H1 (cell line): ENCODE measurements around the gene USP24. TPM values are rescaled to one million over a fixed set of nuclear protein-coding genes. Genes with fewer than 3 reads are reported as not detected.

Experiments used
- CTCF ChIA-PET: fragments of 300-600 bp; sonication (Branson Sonifier 250); formaldehyde crosslinking; loops from one replicate; lab custom pipeline; 2021; ENCODE audit not compliant: partially characterized antibody; lab: Charles Lee
- POLR2A ChIA-PET: fragments of 300-600 bp; sonication (Branson Sonifier 250); formaldehyde crosslinking; loops from one replicate; lab custom pipeline; 2021; ENCODE audit warnings: inconsistent platforms; ENCODE audit not compliant: partially characterized antibody; lab: Charles Lee
- DNase-seq, 2 experiments: peaks; one replicate each; pipeline versions ENCODE4 v3.0.0 to v3.0.0-alpha.2; 2010 to 2022; ENCODE audit warnings: low spot score in 2 of 2, low read depth in 1 of 2, mixed read lengths in 1 of 2
- FAIRE-seq: peaks from 2 replicates; lab custom pipeline; 2011; peaks lifted over from hg19 to GRCh38; lab: Jason Lieb, UNC
- H2AFZ ChIP-seq: 2 replicates; pipeline ENCODE4 v1.8.1; 2012; ENCODE audit warnings: low read length, inconsistent platforms
- H2AK5ac ChIP-seq: 2 replicates; pipeline ENCODE4 v1.6.1; 2013; ENCODE audit warnings: low read depth, low read length
- H2BK120ac ChIP-seq: replicated peaks from 2 replicates; pipeline ENCODE3; 2013; ENCODE audit warnings: low read depth, low read length, inconsistent platforms
- H2BK12ac ChIP-seq: 2 replicates; pipeline ENCODE4 v1.6.1; 2013; ENCODE audit warnings: low read depth, low read length
- H2BK15ac ChIP-seq: 2 replicates; pipeline ENCODE4 v1.6.1; 2013; ENCODE audit warnings: low read length
- H2BK20ac ChIP-seq: 2 replicates; pipeline ENCODE4 v1.6.1; 2013; ENCODE audit warnings: low read length
- H2BK5ac ChIP-seq: 2 replicates; pipeline ENCODE4 v1.6.1; 2013; ENCODE audit warnings: low read depth, low read length
- H3K14ac ChIP-seq: 2 replicates; pipeline ENCODE4 v1.6.1; 2013; ENCODE audit warnings: inconsistent platforms; ENCODE audit not compliant: insufficient read length
- H3K18ac ChIP-seq: 2 replicates; pipeline ENCODE4 v1.6.1; 2013; ENCODE audit warnings: low read length; ENCODE audit errors: extremely low read depth
- H3K23ac ChIP-seq: 2 replicates; pipeline ENCODE4 v1.6.1; 2013; ENCODE audit warnings: inconsistent platforms; ENCODE audit not compliant: insufficient read length
- H3K23me2 ChIP-seq: 2 replicates; pipeline ENCODE4 v1.6.1; 2013; ENCODE audit warnings: low read depth, low read length
- H3K27ac ChIP-seq: 2 replicates; pipeline ENCODE4 v1.6.1; 2011; ENCODE audit warnings: low read depth, low read length, inconsistent platforms
- H3K27me3 ChIP-seq, 4 experiments: replicated peaks in 1 of 4; 1 replicate in 1 of 4; 2 replicates in 3 of 4; pipeline versions ENCODE4 v1.6.1 to v1.8.1; 2011 to 2013; ENCODE audit warnings: low read length in 3 of 4, mild to moderate bottlenecking in 3 of 4, inconsistent platforms in 2 of 4, mixed read lengths in 2 of 4, moderate library complexity in 1 of 4; ENCODE audit not compliant: control insufficient read depth in 3 of 4, insufficient read depth in 3 of 4; ENCODE audit errors: extremely low read depth in 1 of 4
- H3K36me3 ChIP-seq, 4 experiments: 2 replicates each; pipeline versions ENCODE4 v1.6.1 to v1.8.1; 2011 to 2013; ENCODE audit warnings: mild to moderate bottlenecking in 4 of 4, low read length in 3 of 4, moderate library complexity in 2 of 4, control low read depth in 1 of 4, inconsistent platforms in 1 of 4; ENCODE audit not compliant: insufficient read depth in 4 of 4, control insufficient read depth in 2 of 4
- H3K4ac ChIP-seq: replicated peaks from 2 replicates; pipeline ENCODE3; 2013; ENCODE audit warnings: low read length, low read depth, mixed read lengths, inconsistent platforms; ENCODE audit not compliant: insufficient read length
- H3K4me1 ChIP-seq, 4 experiments: replicated peaks in 1 of 4; 1 replicate in 1 of 4; 2 replicates in 3 of 4; pipeline versions ENCODE4 v1.6.1 to v1.8.1; 2011 to 2013; ENCODE audit warnings: low read length in 3 of 4, inconsistent platforms in 2 of 4, mixed read lengths in 1 of 4; ENCODE audit not compliant: insufficient read depth in 4 of 4, control insufficient read depth in 3 of 4
- H3K4me2 ChIP-seq, 2 experiments: 2 replicates each; pipeline versions ENCODE4 v1.6.1 to v1.8.1; 2011 to 2013; ENCODE audit warnings: low read depth in 2 of 2, low read length in 2 of 2, control low read depth in 1 of 2, inconsistent platforms in 1 of 2, mild to moderate bottlenecking in 1 of 2; ENCODE audit not compliant: insufficient read depth in 1 of 2
- H3K4me3 ChIP-seq, 4 experiments: fragments of 200-600, 300-600 bp in 1 of 4; sonication (generic), shearing (Covaris generic), sonication (Bioruptor Twin) in 1 of 4; 2 replicates each; pipeline versions ENCODE4 v1.5.1 to v1.8.1; 2011 to 2016; ENCODE audit warnings: low read length in 4 of 4, low read depth in 3 of 4, control low read depth in 2 of 4, inconsistent platforms in 2 of 4, mild to moderate bottlenecking in 2 of 4, mixed read lengths in 1 of 4, moderate library complexity in 1 of 4; ENCODE audit not compliant: insufficient read depth in 2 of 4; ENCODE audit errors: extremely low read depth in 1 of 4
- H3K56ac ChIP-seq: replicated peaks from 2 replicates; pipeline ENCODE3; 2013; ENCODE audit warnings: low read depth, mild to moderate bottlenecking, mixed read lengths, low read length, inconsistent platforms; ENCODE audit not compliant: insufficient read length
- H3K79me1 ChIP-seq: 2 replicates; pipeline ENCODE4 v1.6.1; 2013; ENCODE audit warnings: low read depth, low read length, control low read depth
- H3K79me2 ChIP-seq, 2 experiments: 2 replicates each; pipeline versions ENCODE4 v1.6.1 to v1.8.1; 2012 to 2013; ENCODE audit warnings: low read length in 2 of 2, mild to moderate bottlenecking in 2 of 2, inconsistent platforms in 1 of 2; ENCODE audit not compliant: insufficient read depth in 2 of 2, control insufficient read depth in 1 of 2
- H3K9ac ChIP-seq, 4 experiments: replicated peaks in 1 of 4; 1 replicate in 1 of 4; 2 replicates in 3 of 4; pipeline versions ENCODE4 v1.6.1 to v1.8.1; 2011 to 2013; ENCODE audit warnings: low read depth in 3 of 4, low read length in 3 of 4, control low read depth in 2 of 4, mild to moderate bottlenecking in 2 of 4, moderate library complexity in 2 of 4, inconsistent platforms in 1 of 4; ENCODE audit errors: extremely low read depth in 1 of 4
- H3K9me3 ChIP-seq, 2 experiments: 2 replicates each; pipeline versions ENCODE4 v1.6.1 to v1.8.1; 2012 to 2013; ENCODE audit warnings: mild to moderate bottlenecking in 2 of 2, moderate library complexity in 2 of 2, control low read depth in 1 of 2, inconsistent platforms in 1 of 2, low read depth in 1 of 2, low read length in 1 of 2, mixed read lengths in 1 of 2; ENCODE audit not compliant: insufficient read depth in 2 of 2
- H4K20me1 ChIP-seq, 2 experiments: replicated peaks in 1 of 2; 2 replicates each; pipeline versions ENCODE3 to v1.8.1; 2011 to 2013; ENCODE audit warnings: inconsistent platforms in 2 of 2, low read length in 2 of 2, mild to moderate bottlenecking in 1 of 2; ENCODE audit not compliant: insufficient read depth in 2 of 2, control insufficient read depth in 1 of 2
- H4K5ac ChIP-seq: 2 replicates; pipeline ENCODE4 v1.6.1; 2013; ENCODE audit warnings: low read length, low read depth, mixed read lengths, inconsistent platforms; ENCODE audit not compliant: insufficient read length
- H4K8ac ChIP-seq: 2 replicates; pipeline ENCODE4 v1.8.0; 2013; ENCODE audit warnings: mild to moderate bottlenecking, moderate library complexity, low read length, inconsistent platforms; ENCODE audit not compliant: insufficient read depth; ENCODE audit errors: extremely low read depth
- H4K91ac ChIP-seq: replicated peaks from 2 replicates; pipeline ENCODE3; 2013; ENCODE audit warnings: low read length, mixed read lengths, inconsistent platforms; ENCODE audit not compliant: insufficient read length
- CBX8 ChIP-seq: fragments of 300-800, 300-1000 bp; sonication (generic); IDR thresholded peaks from 2 replicates; pipeline ENCODE4 v1.7.1; 2016; ENCODE audit warnings: low read depth, low read length, borderline replicate concordance
- CTBP2 ChIP-seq: IDR thresholded peaks from 2 replicates; pipeline ENCODE4 v1.7.0; 2011; ENCODE audit warnings: borderline replicate concordance, mild to moderate bottlenecking, moderate library complexity, mixed read lengths, low read length; ENCODE audit not compliant: insufficient read depth, insufficient read length
- GTF2F1 ChIP-seq: IDR thresholded peaks from 2 replicates; pipeline ENCODE4 v1.6.1; 2012; ENCODE audit warnings: low read depth, low read length, improper control_type of control experiment, borderline replicate concordance
- HDAC2 ChIP-seq, 2 experiments: fragments of 300-600 bp in 1 of 2; sonication (generic) in 1 of 2; IDR thresholded peaks; 2 replicates each; pipeline ENCODE4 v1.6.1; 2011 to 2012; ENCODE audit warnings: low read depth in 2 of 2, low read length in 2 of 2, mild to moderate bottlenecking in 2 of 2, moderate library complexity in 2 of 2, borderline replicate concordance in 1 of 2, inconsistent platforms in 1 of 2
- JUN ChIP-seq: IDR thresholded peaks from 2 replicates; pipeline ENCODE4 v1.6.1; 2011; ENCODE audit warnings: low read depth, mild to moderate bottlenecking, improper control_type of control experiment, low read length
- KDM4A ChIP-seq: IDR thresholded peaks from one replicate; pipeline ENCODE4 v1.7.1; 2012; ENCODE audit warnings: low read depth, mild to moderate bottlenecking, moderate library complexity, low read length, inconsistent platforms; ENCODE audit not compliant: severe bottlenecking
- POU5F1 ChIP-seq: IDR thresholded peaks from 2 replicates; pipeline ENCODE4 v1.6.1; 2011; ENCODE audit warnings: low read depth, mild to moderate bottlenecking, low read length, moderate library complexity
- RAD21 ChIP-seq, 2 experiments: IDR thresholded peaks in 1 of 2; conservative IDR thresholded peaks in 1 of 2; 2 replicates each; pipeline ENCODE4 v1.6.1; 2011; ENCODE audit warnings: low read depth in 2 of 2, low read length in 2 of 2, improper control_type of control experiment in 1 of 2, inconsistent platforms in 1 of 2, mild to moderate bottlenecking in 1 of 2, moderate library complexity in 1 of 2
- RFX5 ChIP-seq: IDR thresholded peaks from 2 replicates; pipeline ENCODE4 v1.6.1; 2011; ENCODE audit warnings: low read depth, low read length, improper control_type of control experiment, borderline replicate concordance
- RNF2 ChIP-seq: fragments of 200-900, 300-1000 bp; sonication (generic); IDR thresholded peaks from 2 replicates; pipeline ENCODE4 v1.7.1; 2016; ENCODE audit warnings: borderline replicate concordance, low read depth, mild to moderate bottlenecking, antibody characterized with exemption, low read length; ENCODE audit not compliant: poor library complexity, severe bottlenecking; ENCODE audit errors: missing control alignments
- SP2 ChIP-seq: IDR thresholded peaks from 2 replicates; pipeline ENCODE4 v1.6.1; 2012; ENCODE audit warnings: mild to moderate bottlenecking, low read length, inconsistent platforms
- TBP ChIP-seq: IDR thresholded peaks from 2 replicates; pipeline ENCODE4 v1.6.1; 2011; ENCODE audit warnings: low read depth, low read length, improper control_type of control experiment
- ZNF274 ChIP-seq: IDR thresholded peaks from 2 replicates; pipeline ENCODE4 v1.7.0; 2012; ENCODE audit warnings: low read length, borderline replicate concordance; ENCODE audit errors: extremely low read depth
- WGBS, 2 experiments: shearing (Covaris generic) in 1 of 2; methylation state at CpG; one replicate each; pipeline versions ENCODE4 v1.1.6 to v1.1.7; 2013 to 2015; ENCODE audit warnings: low lambda C conversion rate in 2 of 2, mixed read lengths in 2 of 2, inconsistent platforms in 1 of 2, low coverage in 1 of 2, missing lambda C conversion rate in 1 of 2; ENCODE audit not compliant: insufficient replicate concordance in 2 of 2, insufficient coverage in 1 of 2, insufficient read length in 1 of 2; ENCODE audit errors: extremely low coverage in 1 of 2, missing lambda C conversion rate in 1 of 2; 5-methylcytosine and 5-hydroxymethylcytosine counted together
- polyA plus RNA-seq, 7 experiments: library from polyadenylated mRNA; depleted of rRNA in 3 of 7; stranded (reverse) in 5 of 7; unstranded in 2 of 7; fragments of >200 nt in 5 of 7; fragments of 200-250 nt in 2 of 7; gene quantifications; 1 replicate in 5 of 7; 2 replicates in 1 of 7; 4 replicates in 1 of 7; pipeline versions ENCODE4 v1.2.1 to v1.2.3, GENCODE V29; 2011 to 2013; ENCODE audit warnings: missing spikeins in 2 of 7, mixed read lengths in 2 of 7
- total RNA-seq: library from RNA; stranded (reverse); fragmentation: NEBNext Ultra II Directional; extraction: Animal tissue kit (Norgen Biotek cat#: 25700); gene quantifications from 2 replicates; pipeline ENCODE4 v1.2.1, GENCODE V29; 2021

Gene USP24
- total and polyA plus RNA-seq, 2 of the 8 experiments (the other 6 are each of a cell fraction or from before 2014, with no cell fraction given), result 11.1 to 34.6 TPM

DNA sequence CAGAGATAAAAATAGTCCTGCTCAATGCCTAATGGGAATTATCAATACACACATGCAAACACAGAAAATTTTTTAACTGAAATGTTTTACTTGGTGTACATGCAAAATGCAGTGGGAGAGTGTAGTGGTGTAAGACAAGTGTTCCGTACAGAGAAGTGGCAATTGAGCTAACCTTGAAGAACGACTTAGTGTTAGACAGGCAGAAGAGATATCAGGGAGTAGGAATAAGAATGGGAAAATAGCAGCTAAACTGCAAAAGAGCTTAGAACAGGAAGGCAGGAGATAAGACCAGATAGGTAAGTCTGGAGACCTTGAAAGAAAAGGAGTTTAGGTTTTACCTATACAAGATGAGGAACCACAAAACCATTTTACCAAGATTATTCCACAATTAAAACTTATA, 9.0 kb downstream of the USP24 start:
- H3K4ac ChIP-seq, result no peak overlapping the region
- no peak overlapping the region; a peak in 1 of 7 replicates for H3K9ac ChIP-seq
- no peak overlapping the region for H3K18ac ChIP-seq
- ChIA-PET POLR2A (no interaction called here), CTCF (interaction anchor here (1.6 to 1.7 kb wide), 2 partner anchors 9 to 78 kb away, joined by 4 read pairs; no protein-coding TSS in a partner anchor)
- no peak for FAIRE-seq
- H3K4me3 ChIP-seq, result no peak overlapping the region
- no peaks in the 10 kb centered on the region for H3K9me3 ChIP-seq
- 74% methylated on average over 2 of the region's 2 CpGs; no CpG with 5 or more reads in 1 of the 2 experiments for WGBS, 2 experiments
- H3K14ac ChIP-seq, result no peak overlapping the region
- H2AFZ ChIP-seq, result no peak overlapping the region
- no peak overlapping the region for H2BK120ac ChIP-seq
- no peak overlapping the region for H2BK5ac ChIP-seq
- no peak overlapping the region for H2BK20ac ChIP-seq
- H3K4me2 ChIP-seq, result no peak overlapping the region
- H3K79me2 ChIP-seq, result peaks cover 0 to 92% of the 10 kb centered on the region in 2 experiments; a peak in 2 of 4 replicates
- H2AK5ac ChIP-seq, result no peak overlapping the region
- H4K5ac ChIP-seq, result no peak overlapping the region
- H3K27me3 ChIP-seq, result no peaks in the 10 kb centered on the region
- no peak overlapping the region for H2BK15ac ChIP-seq
- DNase-seq, result no peak
- no peak overlapping the region for H3K27ac ChIP-seq
- H4K8ac ChIP-seq, result no peak overlapping the region
- peaks cover 2% of the 10 kb centered on the region for H3K79me1 ChIP-seq
- H4K20me1 ChIP-seq, result peaks cover 5 to 10% of the 10 kb centered on the region in 2 experiments
- H3K56ac ChIP-seq, result no peak overlapping the region
- no peak overlapping the region for H2BK12ac ChIP-seq
- H3K23me2 ChIP-seq, result no peaks in the 10 kb centered on the region
- no peak overlapping the region for H4K91ac ChIP-seq
- H3K4me1 ChIP-seq, result peaks cover 0 to 4% (median 2%) of the 10 kb centered on the region in 4 experiments; a peak in 4 of 7 replicates
- no peaks in the 10 kb centered on the region for H3K36me3 ChIP-seq
- no peak overlapping the region for H3K23ac ChIP-seq
- TF ChIP-seq CTBP2, result no peak
- no peak for TF ChIP-seq JUN
- no peak for TF ChIP-seq GTF2F1
- no peak for TF ChIP-seq POU5F1
- no peak for TF ChIP-seq KDM4A
- no peak for TF ChIP-seq RNF2
- TF ChIP-seq HDAC2 (IDR thresholded peaks at IDR 0.05; ENCODE audit: borderline replicate concordance in 1 of 2, low read depth in 2 of 2, low read length in 2 of 2), result no peak
- no peak for TF ChIP-seq RAD21 (IDR thresholded peaks at IDR 0.05 in 1 of 2, conservative IDR thresholded peaks at IDR 0.05 in 1 of 2; ENCODE audit: low read depth in 2 of 2, low read length in 2 of 2)
- TF ChIP-seq RFX5, result no peak
- no peak for TF ChIP-seq TBP
- no peak for TF ChIP-seq CBX8
- no peak for TF ChIP-seq ZNF274
- TF ChIP-seq SP2, result no peak
